Parathyroid adenoma (tissue), 2 donors: ENCODE measurements around the gene SGPP2.

ENCODE experiments used
- H2AFZ ChIP-seq: fragments of 300-600 bp; sonication (generic); one replicate; pipeline ENCODE4 v1.7.0; 2017; ENCODE audit warnings: antibody characterized with exemption, mild to moderate bottlenecking
- H3K27ac ChIP-seq: fragments of 300-600 bp; sonication (generic); one replicate; pipeline ENCODE4 v1.7.0; 2017
- H3K27me3 ChIP-seq: fragments of 300-600 bp; sonication (generic); one replicate; pipeline ENCODE4 v1.7.0; 2017; ENCODE audit warnings: low read length; ENCODE audit not compliant: control insufficient read depth, insufficient read depth
- H3K36me3 ChIP-seq: fragments of 300-600 bp; sonication (generic); one replicate; pipeline ENCODE4 v1.7.0; 2017; ENCODE audit warnings: low read length; ENCODE audit not compliant: control insufficient read depth, insufficient read depth
- H3K4me1 ChIP-seq: fragments of 300-600 bp; sonication (generic); one replicate; pipeline ENCODE4 v1.7.0; 2017; ENCODE audit warnings: control low read depth
- H3K4me2 ChIP-seq: fragments of 300-600 bp; sonication (generic); one replicate; pipeline ENCODE4 v1.7.0; 2017; ENCODE audit warnings: low read length
- H3K4me3 ChIP-seq: fragments of 300-600 bp; sonication (generic); one replicate; pipeline ENCODE4 v1.7.0; 2017; ENCODE audit warnings: low read depth, low read length
- H3K79me2 ChIP-seq: fragments of 300-600 bp; sonication (generic); one replicate; pipeline ENCODE4 v1.7.0; 2017; ENCODE audit warnings: control low read depth
- H3K9ac ChIP-seq: fragments of 300-600 bp; sonication (generic); one replicate; pipeline ENCODE4 v1.7.0; 2017; ENCODE audit warnings: mild to moderate bottlenecking
- H3K9me3 ChIP-seq: fragments of 300-600 bp; sonication (generic); one replicate; pipeline ENCODE4 v1.7.0; 2017; ENCODE audit warnings: low read length; ENCODE audit not compliant: control insufficient read depth
- TF ChIP-seq, protein P1 (sequence below): fragments of 300-600 bp; sonication (generic); IDR thresholded peaks from one replicate; pipeline ENCODE4 v1.7.0; 2017; ENCODE audit warnings: antibody characterized with exemption, mild to moderate bottlenecking
- donor health status: primary hyperparathyroidism.

SGPP2 gene

GRCh38 chr2:222495388-222495787, 71.0 kb downstream of the SGPP2 start:
- no peaks in the 10 kb centered on the region for H3K36me3 ChIP-seq
- H3K9me3 ChIP-seq, result no peaks in the 10 kb centered on the region
- H3K27ac ChIP-seq, result no peak overlapping the region
- TF ChIP-seq, protein P1, sequence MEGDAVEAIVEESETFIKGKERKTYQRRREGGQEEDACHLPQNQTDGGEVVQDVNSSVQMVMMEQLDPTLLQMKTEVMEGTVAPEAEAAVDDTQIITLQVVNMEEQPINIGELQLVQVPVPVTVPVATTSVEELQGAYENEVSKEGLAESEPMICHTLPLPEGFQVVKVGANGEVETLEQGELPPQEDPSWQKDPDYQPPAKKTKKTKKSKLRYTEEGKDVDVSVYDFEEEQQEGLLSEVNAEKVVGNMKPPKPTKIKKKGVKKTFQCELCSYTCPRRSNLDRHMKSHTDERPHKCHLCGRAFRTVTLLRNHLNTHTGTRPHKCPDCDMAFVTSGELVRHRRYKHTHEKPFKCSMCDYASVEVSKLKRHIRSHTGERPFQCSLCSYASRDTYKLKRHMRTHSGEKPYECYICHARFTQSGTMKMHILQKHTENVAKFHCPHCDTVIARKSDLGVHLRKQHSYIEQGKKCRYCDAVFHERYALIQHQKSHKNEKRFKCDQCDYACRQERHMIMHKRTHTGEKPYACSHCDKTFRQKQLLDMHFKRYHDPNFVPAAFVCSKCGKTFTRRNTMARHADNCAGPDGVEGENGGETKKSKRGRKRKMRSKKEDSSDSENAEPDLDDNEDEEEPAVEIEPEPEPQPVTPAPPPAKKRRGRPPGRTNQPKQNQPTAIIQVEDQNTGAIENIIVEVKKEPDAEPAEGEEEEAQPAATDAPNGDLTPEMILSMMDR, result no peak
- H3K4me2 ChIP-seq, result no peak overlapping the region
- no peaks in the 10 kb centered on the region for H3K4me1 ChIP-seq
- no peak overlapping the region for H2AFZ ChIP-seq
- H3K79me2 ChIP-seq, result no peaks in the 10 kb centered on the region
- H3K9ac ChIP-seq, result no peak overlapping the region
- H3K27me3 ChIP-seq, result no peaks in the 10 kb centered on the region
- no peak overlapping the region for H3K4me3 ChIP-seq

DNA sequence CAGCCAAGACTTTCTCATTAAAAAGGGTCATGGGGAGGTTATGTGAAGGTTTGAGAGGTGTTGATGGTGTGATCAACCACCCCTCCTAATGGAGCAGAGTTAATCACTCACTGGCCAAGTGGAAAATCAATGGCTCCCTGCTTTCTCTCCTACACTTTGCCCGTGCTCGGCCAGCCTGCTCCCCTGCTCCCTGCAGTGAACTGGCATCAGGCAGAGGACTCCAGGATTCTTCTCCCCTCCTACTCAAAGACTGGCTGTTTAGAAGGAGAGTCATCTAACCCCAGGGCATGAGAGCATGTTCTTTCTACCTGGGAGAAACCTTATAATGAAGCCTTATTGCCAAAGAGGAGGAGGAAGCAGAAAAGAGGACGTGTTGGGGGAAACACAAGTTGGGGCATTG, 74.9 kb downstream of the SGPP2 start:
- no peaks in the 10 kb centered on the region for H3K27me3 ChIP-seq
- TF ChIP-seq, protein P1, result no peak
- no peaks in the 10 kb centered on the region for H3K36me3 ChIP-seq

GRCh38 chr2:222504191-222504590, 79.8 kb downstream of the SGPP2 start:
- Histone ChIP-seq H3K9me3 (no peaks in the 10 kb centered on the region), H3K27me3 (no peaks in the 10 kb centered on the region), H3K9ac (no peak overlapping the region), H2AFZ (no peak overlapping the region), H3K4me3 (no peak overlapping the region), H3K27ac (no peak overlapping the region), H3K4me1 (no peaks in the 10 kb centered on the region), H3K79me2 (no peaks in the 10 kb centered on the region), H3K4me2 (no peak overlapping the region), H3K36me3 (no peaks in the 10 kb centered on the region)
- TF ChIP-seq, protein P1, result no peak

More for the DNA sequence above, 74.9 kb downstream of the SGPP2 start:
- Histone ChIP-seq H2AFZ (no peak overlapping the region), H3K9ac (no peak overlapping the region), H3K9me3 (no peaks in the 10 kb centered on the region), H3K79me2 (no peaks in the 10 kb centered on the region), H3K4me2 (no peak overlapping the region), H3K4me3 (no peak overlapping the region), H3K4me1 (no peaks in the 10 kb centered on the region), H3K27ac (no peak overlapping the region)

GRCh38 chr2:222504719-222505118, 80.4 kb downstream of the SGPP2 start:
- Histone ChIP-seq H2AFZ (no peak overlapping the region), H3K36me3 (no peaks in the 10 kb centered on the region), H3K4me1 (no peaks in the 10 kb centered on the region), H3K9me3 (no peaks in the 10 kb centered on the region), H3K27me3 (no peaks in the 10 kb centered on the region), H3K4me3 (no peak overlapping the region), H3K4me2 (no peak overlapping the region), H3K79me2 (no peaks in the 10 kb centered on the region), H3K9ac (no peak overlapping the region), H3K27ac (no peak overlapping the region)
- TF ChIP-seq, protein P1, result no peak

GRCh38 chr2:222506230-222506935, 82.0 kb downstream of the SGPP2 start:
- no peak overlapping the region for H3K9ac ChIP-seq
- no peaks in the 10 kb centered on the region for H3K9me3 ChIP-seq
- H3K4me3 ChIP-seq, result no peak overlapping the region
- H3K36me3 ChIP-seq, result no peaks in the 10 kb centered on the region
- H3K27me3 ChIP-seq, result no peaks in the 10 kb centered on the region
- H3K27ac ChIP-seq, result no peak overlapping the region
- H3K79me2 ChIP-seq, result no peaks in the 10 kb centered on the region
- TF ChIP-seq, protein P1, result no peak
- no peaks in the 10 kb centered on the region for H3K4me1 ChIP-seq
- no peak overlapping the region for H3K4me2 ChIP-seq
- H2AFZ ChIP-seq, result no peak overlapping the region
